HG03575 (cell line): ENCODE data around the gene MTSS2.

Experiments used
- ATAC-seq: cut with Tn5 transposase; IDR thresholded peaks from one replicate; pipeline ENCODE4 v1.9.1; 2021; ENCODE audit not compliant: unreplicated experiment, insufficient number of reproducible peaks, low FRiP score; ENCODE audit errors: extremely low read depth

The MTSS2 gene

GRCh38 chr16:70715860-70716357, 30.1 kb upstream of the MTSS2 start:
- ATAC-seq: no peak

- ATAC-seq: no peak
Measured at GRCh38 chr16:70715055-70715858, 29.4 kb upstream of the MTSS2 start.

- ATAC-seq: no peak
Measured at GRCh38 chr16:70714581-70715054, 28.8 kb upstream of the MTSS2 start.

- ATAC-seq: no peak
Measured at GRCh38 chr16:70713824-70714223, 28.0 kb upstream of the MTSS2 start.

- no peak for ATAC-seq
Measured at GRCh38 chr16:70713342-70713741, 27.5 kb upstream of the MTSS2 start.

GRCh38 chr16:70712942-70713341, 27.1 kb upstream of the MTSS2 start:
- no peak for ATAC-seq

- no peak for ATAC-seq
Measured at GRCh38 chr16:70712359-70712758, 26.5 kb upstream of the MTSS2 start.

GRCh38 chr16:70711211-70712031, 25.6 kb upstream of the MTSS2 start:
- ATAC-seq: no peak

- no peak for ATAC-seq
Measured at GRCh38 chr16:70710422-70711210, 24.8 kb upstream of the MTSS2 start.

GRCh38 chr16:70709942-70710341, 24.1 kb upstream of the MTSS2 start:
- ATAC-seq: no peak

- no peak for ATAC-seq
Measured at GRCh38 chr16:70709457-70709856, 23.6 kb upstream of the MTSS2 start.

GRCh38 chr16:70708366-70709246, 22.8 kb upstream of the MTSS2 start:
- no peak for ATAC-seq

- no peak for ATAC-seq
Measured at GRCh38 chr16:70706948-70707465, 21.2 kb upstream of the MTSS2 start.

GRCh38 chr16:70705056-70705455, 19.2 kb upstream of the MTSS2 start:
- no peak for ATAC-seq

- no peak for ATAC-seq
Measured at GRCh38 chr16:70704586-70704985, 18.7 kb upstream of the MTSS2 start.

- no peak for ATAC-seq
Measured at GRCh38 chr16:70703835-70704381, 18.1 kb upstream of the MTSS2 start.

GRCh38 chr16:70703041-70703834, 17.4 kb upstream of the MTSS2 start:
- ATAC-seq: no peak
